ENCODE results near the gene CDK5R2.
"Not testable (repeated sequence)": the region's sequence is repeated elsewhere in the genome, so short reads cannot be mapped to it uniquely, and the experiment has no call there.

CDK5R2 gene

DNA sequence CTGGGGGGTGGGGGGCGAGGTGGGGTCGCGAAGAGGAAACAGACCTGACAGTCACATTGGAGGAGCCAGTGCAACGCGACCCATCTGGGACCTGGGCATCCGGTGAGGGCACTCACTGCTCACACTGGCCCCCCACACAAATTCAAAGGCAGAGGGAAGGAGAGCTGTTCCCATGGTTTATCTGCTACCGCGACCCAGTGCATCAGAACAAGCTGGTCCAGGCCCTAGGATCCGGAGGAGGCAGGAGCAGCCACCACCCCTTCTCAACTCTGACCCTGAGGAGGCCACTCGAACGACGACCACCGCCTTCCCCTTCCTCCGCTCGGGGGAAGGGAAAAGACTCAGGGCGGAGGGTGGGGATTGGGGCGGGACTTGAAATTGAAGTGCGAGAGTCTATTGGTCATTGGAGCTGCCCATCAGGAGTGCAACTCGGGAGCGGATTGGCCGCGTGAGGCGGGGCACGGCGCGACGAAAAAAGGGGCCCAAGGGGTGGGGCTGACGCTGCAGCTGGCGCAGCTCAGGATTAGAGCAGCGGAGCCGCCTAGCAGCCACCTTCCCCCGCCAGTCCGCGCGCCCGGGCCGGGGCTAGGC, at the start of gene CDK5R2:
TSS of gene CDK5R2 (plus strand) at position 526 of the 591 bp plus-strand sequence. CDS start 155 bp downstream, outside the sequence.
- peak; percentile 88 for DNase-seq (ENCODE audit: low read depth, low spot score)

DNA sequence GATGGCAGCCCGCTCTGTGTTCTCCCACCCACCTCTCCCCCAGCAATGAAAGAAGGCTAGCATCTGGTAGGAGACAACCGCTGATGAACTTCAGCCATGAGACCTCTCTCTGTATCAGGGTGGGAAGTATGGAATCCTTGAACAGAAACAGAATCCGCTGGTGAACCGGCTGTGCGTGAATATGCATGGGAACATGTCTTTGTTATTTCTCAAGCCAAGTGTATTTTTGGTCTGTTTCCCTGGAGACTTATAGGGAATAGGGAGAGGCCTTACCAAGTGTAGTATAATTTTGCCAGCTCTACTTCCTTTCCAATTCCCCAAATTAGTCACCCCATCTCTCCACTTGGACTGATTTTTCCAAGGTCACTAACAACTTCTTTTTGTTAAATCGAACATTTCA, 48.7 kb upstream of the CDK5R2 start:
- no peak for DNase-seq (ENCODE audit: low read depth, low spot score)

DNA sequence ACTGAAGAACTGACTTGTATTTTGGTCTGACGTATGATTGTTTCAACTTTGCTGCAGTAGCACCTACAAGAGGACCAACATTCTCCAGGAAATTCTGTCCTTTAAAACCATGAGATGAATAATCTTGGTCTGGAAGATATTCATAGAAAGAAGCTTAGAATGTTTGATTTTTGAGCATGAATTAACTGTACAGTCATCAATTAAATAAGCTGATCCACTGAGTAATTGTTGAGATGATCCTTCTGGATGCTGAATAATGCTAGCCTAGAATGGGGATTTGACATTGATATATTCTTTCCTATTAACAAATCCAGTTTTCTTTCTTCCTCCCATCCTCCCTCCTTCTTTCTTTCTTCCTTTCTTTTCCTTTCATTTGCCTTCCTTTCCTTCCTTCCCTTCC, 39.0 kb upstream of the CDK5R2 start:
- DNase-seq (ENCODE audit: low read depth, low spot score) = no peak

DNA sequence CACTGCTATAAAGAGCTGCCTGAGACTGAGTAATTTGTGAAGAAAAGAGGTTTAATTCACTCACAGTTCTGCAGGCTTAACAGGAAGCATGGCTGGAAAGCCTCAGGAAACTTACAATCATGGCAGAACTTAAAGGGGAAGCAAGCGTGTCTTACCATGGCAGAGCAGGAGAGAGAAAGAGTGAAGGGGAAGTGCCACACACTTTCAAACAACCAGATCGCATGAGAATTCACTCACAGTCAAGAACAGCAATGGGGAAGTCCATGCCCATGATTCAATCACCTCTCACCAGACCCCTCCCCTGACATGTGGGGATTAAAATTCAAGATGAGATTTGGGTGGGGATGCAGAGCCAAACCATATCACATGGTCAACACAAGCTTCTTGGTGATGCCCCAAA, 34.7 kb upstream of the CDK5R2 start:
- DNase-seq (ENCODE audit: low read depth, low spot score) = no peak

DNA sequence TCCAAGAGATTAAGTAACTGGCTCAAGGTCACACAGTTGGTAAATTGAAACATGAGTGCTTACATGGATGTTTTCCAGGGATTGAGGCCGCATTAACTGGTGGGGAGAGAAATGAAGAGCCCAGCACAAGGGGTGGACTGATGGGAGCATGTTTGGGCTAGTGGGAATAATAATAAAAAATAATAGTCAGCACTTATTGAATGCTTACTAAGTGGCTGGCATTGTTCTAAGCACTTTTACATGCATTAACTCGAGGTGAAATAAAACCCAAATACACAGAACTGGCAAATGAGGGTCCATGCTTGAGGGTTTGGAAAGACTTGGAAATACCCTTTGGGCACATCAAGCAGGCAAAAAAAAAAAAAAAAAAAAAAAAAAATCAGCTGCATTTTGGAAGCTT, 34.0 kb upstream of the CDK5R2 start:
- no peak for DNase-seq (ENCODE audit: low read depth, low spot score)

DNA sequence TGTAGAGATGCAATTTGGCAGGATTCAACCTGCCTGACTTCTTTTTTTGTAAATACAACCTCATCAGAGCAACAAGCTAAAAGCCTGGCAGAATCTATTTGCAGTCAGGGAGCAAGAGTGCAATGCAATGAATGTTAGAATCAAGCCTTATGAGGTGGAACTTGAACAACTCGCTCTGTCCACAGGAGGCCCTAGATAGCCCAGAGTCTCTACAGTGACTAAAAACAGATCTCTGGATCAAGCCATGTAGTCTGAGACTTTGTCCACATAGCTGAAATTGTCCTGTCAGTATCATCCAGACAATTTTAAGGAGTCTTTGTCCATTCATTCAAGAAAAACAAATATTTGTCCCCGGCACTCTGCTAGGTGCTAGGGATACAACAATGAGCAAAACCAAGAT, 32.0 kb upstream of the CDK5R2 start:
- DNase-seq (ENCODE audit: low read depth, low spot score) = no peak

DNA sequence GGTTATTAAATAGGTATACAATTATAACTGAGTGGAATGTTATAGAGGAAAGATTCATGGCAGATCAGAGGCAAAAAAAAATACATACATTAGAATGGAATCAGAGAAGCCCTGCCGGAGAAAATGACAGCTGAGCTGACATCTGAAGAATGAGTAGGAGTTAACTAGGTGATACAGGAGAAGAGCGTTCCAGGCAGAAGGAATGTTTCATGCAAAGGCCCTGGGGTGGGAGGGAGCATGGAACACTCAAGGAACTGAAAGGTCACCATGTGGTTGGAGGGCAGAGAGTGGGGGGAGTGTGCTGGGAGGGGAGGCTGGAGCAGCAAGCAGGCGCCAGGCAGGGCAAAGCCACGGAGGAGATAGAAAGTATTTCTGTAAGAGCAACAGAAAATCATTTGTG, 31.6 kb upstream of the CDK5R2 start:
- DNase-seq (ENCODE audit: low read depth, low spot score) = no peak

DNA sequence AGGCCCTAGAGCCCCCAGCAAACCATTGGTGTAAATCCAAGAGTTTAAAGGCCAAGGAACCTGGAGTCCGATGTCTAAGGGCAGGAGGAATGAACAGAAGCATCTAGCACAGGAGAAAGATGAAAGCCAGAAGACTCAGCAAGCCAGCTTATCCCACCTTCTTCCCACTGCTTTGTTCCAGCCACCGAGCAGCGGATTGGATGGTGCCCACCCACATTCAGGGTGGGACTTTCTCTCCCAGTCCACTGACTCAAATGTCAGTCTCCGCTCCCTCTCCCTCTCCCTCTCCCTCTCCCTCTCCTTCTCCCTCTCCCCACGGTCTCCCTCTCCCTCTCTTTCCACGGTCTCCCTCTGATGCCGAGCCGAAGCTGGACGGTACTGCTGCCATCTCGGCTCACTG, 29.0 kb upstream of the CDK5R2 start:
- DNase-seq (ENCODE audit: low read depth, low spot score) = not testable (repeated sequence)

DNA sequence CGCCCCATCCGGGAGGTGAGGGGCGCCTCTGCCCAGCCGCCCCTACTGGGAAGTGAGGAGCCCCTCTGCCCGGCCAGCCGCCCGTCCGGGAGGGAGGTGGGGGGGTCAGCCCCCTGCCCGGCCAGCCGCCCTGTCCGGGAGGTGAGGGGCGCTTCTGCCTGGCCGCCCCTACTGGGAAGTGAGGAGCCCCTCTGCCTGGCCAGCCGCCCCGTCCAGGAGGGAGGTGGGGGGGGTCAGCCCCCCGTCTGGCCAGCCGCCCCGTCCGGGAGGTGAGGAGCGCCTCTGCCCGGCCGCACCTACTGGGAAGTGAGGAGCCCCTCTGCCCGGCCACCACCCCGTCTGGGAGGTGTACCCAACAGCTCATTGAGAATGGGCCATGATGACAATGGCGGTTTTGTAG, 27.7 kb upstream of the CDK5R2 start:
- not testable (repeated sequence) for DNase-seq (ENCODE audit: low read depth, low spot score)

DNA sequence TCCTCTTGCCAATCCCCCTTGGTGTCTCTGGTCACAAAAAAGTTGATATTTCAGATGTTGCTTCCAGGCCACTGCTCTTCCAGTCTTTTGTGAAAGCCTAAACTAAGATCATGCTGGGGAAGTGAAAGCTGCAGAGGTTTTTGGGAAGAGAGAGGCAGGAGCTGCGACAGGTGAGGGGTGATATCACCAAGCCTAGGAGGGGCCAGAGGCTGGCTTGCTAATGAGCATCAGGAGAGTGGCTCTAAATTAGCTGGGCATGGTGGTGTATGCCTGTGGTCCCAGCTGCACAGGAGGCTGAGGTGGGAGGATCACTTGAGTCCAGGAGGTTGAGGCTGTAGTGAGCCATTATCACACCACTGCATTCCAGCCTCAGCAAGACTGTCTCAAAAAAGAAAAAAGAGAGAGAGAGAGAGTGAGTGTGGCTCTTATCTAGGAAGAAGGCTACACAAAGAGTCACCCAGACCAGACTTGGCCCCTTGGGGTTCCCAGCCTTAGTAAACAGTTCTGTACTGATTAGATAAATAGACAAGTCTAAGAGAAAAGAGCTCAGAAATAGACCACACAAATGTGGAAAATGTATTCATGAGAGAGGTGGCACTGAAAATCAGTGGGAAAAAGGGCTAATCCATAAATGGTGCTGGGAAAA, 14.6 kb upstream of the CDK5R2 start:
- no peak for DNase-seq (ENCODE audit: low read depth, low spot score)

DNA sequence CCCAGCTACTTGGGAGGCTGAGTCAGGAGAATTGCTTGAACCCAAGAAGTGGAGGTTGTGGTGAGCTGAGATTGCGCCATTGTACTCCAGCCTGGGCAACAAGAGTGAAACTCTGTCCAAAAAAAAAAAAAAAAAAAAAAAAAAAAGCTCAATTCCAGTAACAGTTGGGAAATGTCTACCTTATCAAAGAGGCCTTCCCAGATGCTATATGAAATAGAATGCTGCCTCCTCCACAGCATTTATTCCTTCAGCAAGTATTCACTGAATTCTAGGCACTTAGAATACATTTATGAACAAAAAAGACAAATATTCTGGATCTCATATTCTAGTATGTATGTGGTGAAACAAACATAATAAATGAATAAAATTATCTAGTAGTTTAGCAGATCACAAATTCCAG, 12.8 kb upstream of the CDK5R2 start:
- no peak for DNase-seq (ENCODE audit: low read depth, low spot score)

DNA sequence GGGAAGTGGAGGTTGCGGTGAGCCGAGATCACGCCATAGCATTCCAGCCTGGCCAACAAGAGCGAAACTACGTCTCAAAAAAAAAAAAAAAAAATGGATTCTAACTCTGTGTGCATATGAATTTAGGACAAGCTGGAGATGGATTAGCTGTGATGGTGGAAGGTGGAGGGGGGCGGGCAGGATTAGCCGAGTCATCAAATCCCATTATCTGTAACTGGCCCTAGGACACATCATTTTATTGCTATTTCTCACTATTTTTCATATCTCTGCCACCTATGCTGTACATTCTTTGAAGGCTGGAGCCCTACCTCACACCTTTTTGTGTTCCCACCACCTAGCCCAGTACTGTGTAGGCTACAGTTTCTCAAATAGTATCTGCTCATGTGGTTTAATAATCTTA, 7.3 kb upstream of the CDK5R2 start:
- DNase-seq (ENCODE audit: low read depth, low spot score) = no peak

DNA sequence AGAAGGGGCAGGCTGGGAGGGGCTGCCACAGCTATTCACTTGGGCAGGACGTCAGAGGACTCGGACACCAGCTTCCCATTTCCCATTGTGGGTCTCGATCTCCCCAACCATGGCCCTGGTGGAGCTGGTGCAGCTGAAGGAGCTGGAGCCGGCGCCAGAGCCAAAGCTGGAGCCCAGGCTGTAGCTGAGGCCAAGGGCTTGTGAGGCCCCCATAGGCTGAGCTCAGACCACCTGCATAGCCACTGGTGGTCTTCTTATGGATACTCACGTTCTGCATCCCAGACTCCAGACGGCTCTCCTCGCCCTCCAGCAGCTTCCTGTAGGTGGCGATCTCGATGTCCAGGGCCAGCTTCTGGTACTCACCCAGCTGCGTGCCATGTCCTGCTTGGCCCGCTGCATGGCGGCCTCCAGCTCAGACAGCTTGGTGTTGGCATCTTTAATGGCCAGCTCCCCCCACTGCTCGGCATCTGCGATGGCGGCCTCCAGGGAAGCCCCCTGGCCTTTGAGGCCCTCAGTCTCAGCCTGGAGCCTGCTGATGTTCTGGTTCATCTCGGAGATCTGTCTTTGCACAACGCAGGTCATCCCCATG, 6.0 kb upstream of the CDK5R2 start:
- DNase-seq (ENCODE audit: low read depth, low spot score) = no peak

DNA sequence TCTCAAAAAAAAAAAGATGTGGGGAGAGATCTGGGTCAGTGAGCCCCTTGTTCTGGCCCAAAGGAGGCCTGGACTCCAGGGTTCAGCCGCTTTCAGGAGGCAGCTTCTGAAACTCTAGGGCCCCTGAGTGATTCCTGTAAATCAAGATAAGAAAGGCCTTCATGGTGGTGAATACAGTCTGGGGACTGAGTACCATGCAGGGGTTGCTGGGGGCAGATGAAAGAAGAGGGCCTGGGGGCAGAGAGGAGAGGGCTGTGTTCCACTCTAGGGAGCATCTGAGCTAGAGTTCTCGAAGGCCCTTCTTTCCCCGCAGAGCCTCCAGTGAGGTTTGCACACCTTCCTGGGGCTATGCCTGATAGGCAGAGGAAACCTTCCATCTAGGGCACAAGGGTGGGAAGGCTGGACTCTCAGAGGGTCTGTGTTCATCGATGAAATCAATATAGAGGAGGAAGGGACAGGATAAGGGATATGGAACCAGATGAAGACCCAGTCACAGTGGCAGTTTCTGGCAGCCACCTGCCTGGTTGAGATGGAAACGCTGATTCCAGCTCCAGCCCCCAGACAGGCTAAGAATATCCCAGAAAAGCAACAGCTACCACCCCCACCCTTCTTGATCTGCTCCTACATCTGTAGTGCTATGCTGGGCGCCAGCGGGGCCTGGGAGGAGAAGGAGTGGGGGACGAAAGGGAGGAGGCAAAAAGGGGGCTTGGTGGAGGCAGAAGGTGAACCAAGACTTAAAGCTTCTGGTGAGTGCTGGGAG, 4.7 kb upstream of the CDK5R2 start:
- DNase-seq (ENCODE audit: low read depth, low spot score) = no peak

DNA sequence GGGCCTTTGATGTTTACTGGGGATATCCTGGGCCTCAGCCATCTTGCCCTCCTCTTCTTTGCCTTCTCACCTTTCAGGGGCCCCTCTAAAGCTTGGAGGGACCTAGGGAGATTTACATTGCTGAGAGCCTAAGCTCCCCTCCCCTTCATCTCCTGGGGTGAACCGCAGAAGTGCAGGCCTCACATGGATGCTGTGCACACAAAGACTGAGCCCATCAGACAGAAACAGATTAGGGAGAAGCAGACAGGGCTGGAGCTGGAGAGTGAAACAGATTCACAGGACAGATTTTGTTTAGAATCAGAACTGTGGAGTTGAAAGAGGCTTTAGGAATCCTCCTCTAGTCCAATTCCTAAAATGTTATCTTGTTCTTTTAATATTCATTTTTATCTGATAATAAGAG, 3.4 kb upstream of the CDK5R2 start:
- DNase-seq (ENCODE audit: low read depth, low spot score) = no peak

DNA sequence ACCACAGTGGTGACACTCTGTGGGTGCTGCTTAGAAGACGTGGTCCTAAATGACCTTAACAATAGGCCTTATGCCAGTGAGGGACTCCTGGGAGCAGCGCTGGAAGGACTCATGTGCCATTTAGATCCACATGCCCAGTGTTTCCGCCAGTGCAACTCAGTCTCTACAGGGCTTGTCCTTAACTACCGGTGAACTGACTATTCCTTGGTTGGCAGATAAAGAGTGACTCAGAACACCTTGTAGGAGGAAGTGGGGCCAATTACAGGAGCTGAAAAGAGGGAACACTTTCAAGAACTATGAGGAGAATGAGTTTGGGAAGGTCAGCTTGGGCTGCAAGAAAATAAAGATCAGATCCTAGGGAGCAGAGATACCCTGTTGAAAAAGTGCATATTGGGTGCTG, 1.8 kb upstream of the CDK5R2 start:
- no peak for DNase-seq (ENCODE audit: low read depth, low spot score)

DNA sequence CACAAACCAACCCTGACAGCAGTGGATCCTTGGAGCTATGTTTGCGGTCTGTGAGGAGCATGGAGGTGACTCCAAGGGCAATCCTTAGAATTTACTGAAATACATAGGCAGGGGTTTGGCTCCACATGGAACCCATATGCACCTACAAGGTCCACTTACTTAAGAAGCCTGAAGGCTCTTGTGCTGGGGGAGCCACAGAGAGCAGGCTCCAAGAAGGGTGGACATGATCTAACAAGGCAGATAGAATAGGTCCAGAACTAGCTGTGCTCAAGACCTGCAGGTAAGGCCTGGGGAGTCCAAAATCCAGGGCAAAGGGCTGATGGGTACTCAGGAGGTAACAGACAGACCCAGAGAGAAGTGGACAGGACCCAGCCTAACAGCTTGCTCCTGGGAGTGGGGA, 1.2 kb upstream of the CDK5R2 start:
- DNase-seq (ENCODE audit: low read depth, low spot score) = no peak

DNA sequence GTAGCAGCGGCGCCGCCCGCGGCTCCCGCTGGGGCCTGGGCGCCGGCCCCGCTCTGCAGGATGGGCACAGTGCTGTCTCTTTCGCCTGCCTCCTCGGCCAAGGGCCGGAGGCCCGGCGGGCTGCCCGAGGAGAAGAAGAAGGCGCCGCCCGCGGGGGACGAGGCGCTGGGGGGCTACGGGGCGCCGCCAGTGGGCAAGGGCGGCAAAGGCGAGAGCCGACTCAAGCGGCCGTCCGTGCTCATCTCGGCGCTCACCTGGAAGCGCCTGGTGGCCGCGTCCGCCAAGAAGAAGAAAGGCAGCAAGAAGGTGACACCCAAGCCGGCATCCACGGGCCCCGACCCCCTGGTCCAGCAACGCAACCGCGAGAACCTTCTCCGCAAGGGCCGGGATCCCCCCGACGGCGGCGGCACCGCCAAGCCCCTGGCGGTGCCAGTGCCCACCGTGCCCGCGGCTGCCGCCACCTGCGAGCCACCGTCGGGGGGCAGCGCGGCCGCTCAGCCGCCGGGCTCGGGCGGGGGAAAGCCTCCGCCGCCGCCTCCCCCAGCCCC, 369 bp downstream of the CDK5R2 start:
- no peak for DNase-seq (ENCODE audit: low read depth, low spot score)

DNA sequence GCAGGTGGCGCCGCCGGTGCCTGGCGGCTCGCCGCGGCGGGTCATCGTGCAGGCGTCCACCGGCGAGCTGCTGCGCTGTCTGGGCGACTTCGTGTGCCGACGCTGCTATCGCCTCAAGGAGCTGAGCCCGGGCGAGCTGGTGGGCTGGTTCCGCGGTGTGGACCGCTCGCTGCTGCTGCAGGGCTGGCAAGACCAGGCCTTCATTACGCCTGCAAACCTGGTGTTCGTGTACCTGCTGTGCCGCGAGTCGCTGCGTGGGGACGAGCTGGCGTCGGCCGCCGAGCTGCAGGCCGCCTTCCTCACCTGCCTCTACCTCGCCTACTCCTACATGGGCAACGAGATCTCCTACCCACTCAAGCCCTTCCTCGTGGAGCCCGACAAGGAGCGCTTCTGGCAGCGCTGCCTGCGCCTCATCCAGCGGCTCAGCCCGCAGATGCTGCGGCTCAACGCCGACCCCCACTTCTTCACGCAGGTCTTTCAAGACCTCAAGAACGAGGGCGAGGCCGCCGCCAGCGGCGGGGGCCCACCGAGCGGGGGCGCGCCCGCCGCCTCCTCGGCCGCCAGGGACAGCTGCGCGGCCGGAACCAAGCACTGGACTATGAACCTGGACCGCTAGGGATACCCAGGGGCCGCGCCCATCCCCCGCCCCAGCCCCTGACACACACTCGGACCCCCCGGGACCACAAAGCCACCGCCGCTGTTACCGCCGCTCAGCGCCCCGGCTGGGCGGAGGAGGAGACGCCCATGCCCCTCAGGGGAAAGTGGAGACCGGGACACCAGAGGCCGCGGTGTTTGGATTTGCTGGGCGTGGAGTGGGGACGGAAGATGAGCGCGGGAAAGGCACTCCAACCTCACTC, 1.1 kb downstream of the CDK5R2 start:
- DNase-seq (ENCODE audit: low read depth, low spot score) = no peak

DNA sequence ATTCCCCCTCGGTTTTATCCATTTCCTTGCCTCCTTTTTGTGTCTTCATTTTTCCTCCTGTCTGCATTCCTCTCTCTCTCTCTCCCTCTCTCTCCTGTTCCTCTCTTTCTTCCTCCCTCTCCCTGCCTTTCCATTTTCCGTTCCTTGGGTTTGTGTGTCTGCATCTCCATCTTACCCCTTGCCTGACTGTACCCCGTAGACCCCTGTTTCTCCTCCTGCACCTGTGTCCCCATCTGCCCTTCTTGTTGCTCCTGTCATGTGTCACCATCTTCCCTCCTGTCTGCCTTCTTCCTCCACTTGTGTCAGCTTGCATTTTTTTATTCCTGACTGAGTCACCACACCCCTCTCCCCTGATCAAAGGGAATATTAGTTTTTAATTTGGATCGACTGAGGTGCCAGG, 1.8 kb downstream of the CDK5R2 start:
- DNase-seq (ENCODE audit: low read depth, low spot score) = no peak
